A673 (cell line): ENCODE data around the gene PDS5A. TPM values are rescaled to one million over a fixed set of nuclear protein-coding genes. Genes with fewer than 3 reads are reported as not detected.

Source experiments
- BruUV-seq: library from RNA; stranded (reverse); fragments of 400-500 nt; replicated peaks from 2 replicates; lab custom pipeline; 2021; lab: Mats Ljungman, UMichigan
- CTCF ChIA-PET: fragments of 300-600 bp; sonication (Branson Sonifier 250); formaldehyde crosslinking; loops from one replicate; lab custom pipeline; 2022; ENCODE audit warnings: antibody characterized with exemption; lab: Charles Lee
- POLR2A ChIA-PET: fragments of 300-600 bp; sonication (Branson Sonifier 250); formaldehyde crosslinking; loops from one replicate; lab custom pipeline; 2022; ENCODE audit warnings: antibody characterized with exemption; ENCODE audit not compliant: low non-redundant PET; lab: Charles Lee
- DNase-seq: peaks from one replicate; pipeline ENCODE4 v3.0.0-alpha.2; 2015; ENCODE audit warnings: low spot score
- H3K27ac ChIP-seq: fragments of 200-600 bp; sonication (generic); 2 replicates; pipeline ENCODE4 v1.5.1; 2016; ENCODE audit warnings: mixed run types, low read depth, mild to moderate bottlenecking, mixed read lengths, antibody characterized with exemption, low read length; ENCODE audit not compliant: poor library complexity, severe bottlenecking
- H3K27me3 ChIP-seq: fragments of 200-600 bp; sonication (generic); replicated peaks from 2 replicates; pipeline ENCODE4 v1.6.1; 2017; ENCODE audit warnings: mixed run types, low read depth, mild to moderate bottlenecking, mixed read lengths, antibody characterized with exemption, low read length; ENCODE audit not compliant: insufficient read depth, poor library complexity
- H3K36me3 ChIP-seq: fragments of 200-600 bp; sonication (generic); 2 replicates; pipeline ENCODE4 v1.6.1; 2016; ENCODE audit warnings: mixed run types, mild to moderate bottlenecking, mixed read lengths, antibody characterized with exemption, low read length; ENCODE audit not compliant: insufficient read depth, poor library complexity, severe bottlenecking
- H3K4me1 ChIP-seq: fragments of 200-600 bp; sonication (generic); 2 replicates; pipeline ENCODE4 v1.6.1; 2017; ENCODE audit warnings: mixed run types, mild to moderate bottlenecking, mixed read lengths, antibody characterized with exemption, low read length; ENCODE audit not compliant: insufficient read depth, poor library complexity, severe bottlenecking
- H3K4me3 ChIP-seq: fragments of 200-600 bp; sonication (generic); 2 replicates; pipeline ENCODE4 v1.5.1; 2016; ENCODE audit warnings: low read depth, mixed run types, mild to moderate bottlenecking, mixed read lengths, low read length; ENCODE audit not compliant: poor library complexity, severe bottlenecking
- H3K9me3 ChIP-seq: fragments of 200-600 bp; sonication (generic); 2 replicates; pipeline ENCODE4 v1.6.1; 2016; ENCODE audit warnings: mixed run types, low read depth, mild to moderate bottlenecking, mixed read lengths, antibody characterized with exemption, low read length; ENCODE audit not compliant: poor library complexity, severe bottlenecking
- CTCF ChIP-seq: fragments of 300-800, 200-600 bp; sonication (generic); conservative IDR thresholded peaks from 2 replicates; pipeline ENCODE4 v1.5.1; 2017; ENCODE audit warnings: low read depth, mild to moderate bottlenecking, antibody characterized with exemption, low read length, moderate library complexity, mixed read lengths
- EZH2 ChIP-seq: fragments of 200-600 bp; sonication (generic); IDR thresholded peaks from 2 replicates; pipeline ENCODE4 v1.6.1; 2017; ENCODE audit warnings: borderline replicate concordance, low read depth, mild to moderate bottlenecking, mixed read lengths, antibody characterized with exemption, low read length; ENCODE audit not compliant: poor library complexity, severe bottlenecking
- intact Hi-C: fragments of 100-400 bp; cut with micrococcal nuclease; formaldehyde crosslinking; loops from one replicate; pipeline ENCODE4 v1.10.0; 2022; ENCODE audit not compliant: unreplicated experiment
- total RNA-seq: library from RNA; stranded (reverse); gene quantifications from 2 replicates; pipeline ENCODE4 v1.2.3, GENCODE V29; 2021

The PDS5A gene
- total RNA-seq, 1 experiment from 2014 or later, result 104 TPM

GRCh38 chr4:39883646-39884045 lies 94.1 kb downstream of the PDS5A start:
- BruUV-seq, result no TSS peak
- no peak overlapping the region for H3K27ac ChIP-seq
- H3K36me3 ChIP-seq, result peaks cover 37% of the 10 kb centered on the region
- no peaks in the 10 kb centered on the region for H3K27me3 ChIP-seq
- CTCF ChIA-PET, result no interaction called here
- H3K9me3 ChIP-seq, result no peaks in the 10 kb centered on the region
- no peak overlapping the region for H3K4me3 ChIP-seq
- intact Hi-C loops, result no loop called here
- no peaks in the 10 kb centered on the region for H3K4me1 ChIP-seq
- no peak for TF ChIP-seq CTCF
- no peak for TF ChIP-seq EZH2
- no peak for DNase-seq
- POLR2A ChIA-PET, result no interaction called here

- H3K36me3 ChIP-seq, result peaks cover 39% of the 10 kb centered on the region
- H3K27me3 ChIP-seq, result no peaks in the 10 kb centered on the region
- H3K9me3 ChIP-seq, result no peaks in the 10 kb centered on the region
- H3K27ac ChIP-seq, result no peak overlapping the region
- ChIA-PET POLR2A (no interaction called here), CTCF (no interaction called here)
- BruUV-seq, result no TSS peak
- TF ChIP-seq CTCF (no peak), EZH2 (no peak)
- no peak overlapping the region for H3K4me3 ChIP-seq
- H3K4me1 ChIP-seq, result no peaks in the 10 kb centered on the region
- intact Hi-C loops, result no loop called here
- no peak for DNase-seq
These were observed 95.9 kb downstream of the PDS5A start for GRCh38 chr4:39881789-39882188.

- no TSS peak for BruUV-seq
- Histone ChIP-seq H3K4me1 (no peaks in the 10 kb centered on the region), H3K4me3 (no peak overlapping the region), H3K27ac (no peak overlapping the region), H3K9me3 (no peaks in the 10 kb centered on the region), H3K36me3 (peaks cover 57% of the 10 kb centered on the region), H3K27me3 (no peaks in the 10 kb centered on the region)
- no peak for TF ChIP-seq CTCF
- no peak for TF ChIP-seq EZH2
- ChIA-PET CTCF (no interaction called here), POLR2A (no interaction called here)
- intact Hi-C loops, result no loop called here
- no peak for DNase-seq
These were observed 99.7 kb downstream of the PDS5A start for GRCh38 chr4:39877971-39878370.
